Prostate gland (tissue), 2 donors: ENCODE measurements around the gene MITF.

Experiments
- POLR2A ChIP-seq: fragments of 450-650 bp; IDR thresholded peaks from one replicate; pipeline ENCODE4 v1.6.1; 2016; ENCODE audit warnings: antibody characterized with exemption, mild to moderate bottlenecking
- TF ChIP-seq, protein P1 (sequence below), 4 experiments: fragments of 200-600 bp in 2 of 4; fragments of 450-650 bp in 2 of 4; sonication (generic) in 2 of 4; IDR thresholded peaks; 1 replicate in 3 of 4; 2 replicates in 1 of 4; pipeline ENCODE4 v1.5.1; 2016 to 2019; ENCODE audit warnings: antibody characterized with exemption in 4 of 4, mild to moderate bottlenecking in 2 of 4, moderate library complexity in 2 of 4

DNA sequence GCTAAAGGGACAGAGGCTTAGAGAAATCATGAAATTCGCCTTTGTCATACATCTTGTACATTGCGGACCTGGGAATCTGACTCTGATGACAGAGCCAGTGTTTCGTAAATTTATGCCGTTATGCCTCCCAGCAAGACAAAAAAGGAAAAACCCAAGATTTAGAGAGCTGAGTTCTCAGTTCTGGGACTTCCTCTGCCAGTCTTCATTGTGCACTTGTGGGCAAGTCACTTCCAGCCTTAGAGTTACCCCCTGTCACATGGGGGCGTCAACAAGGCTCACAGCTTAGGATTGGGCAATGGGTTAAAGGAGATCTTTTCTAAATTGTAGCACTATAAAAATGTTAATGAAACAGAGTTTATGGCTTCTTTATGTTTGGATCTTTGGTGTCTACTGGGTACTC lies 41.9 kb upstream of the MITF start:
- TF ChIP-seq, protein P1, sequence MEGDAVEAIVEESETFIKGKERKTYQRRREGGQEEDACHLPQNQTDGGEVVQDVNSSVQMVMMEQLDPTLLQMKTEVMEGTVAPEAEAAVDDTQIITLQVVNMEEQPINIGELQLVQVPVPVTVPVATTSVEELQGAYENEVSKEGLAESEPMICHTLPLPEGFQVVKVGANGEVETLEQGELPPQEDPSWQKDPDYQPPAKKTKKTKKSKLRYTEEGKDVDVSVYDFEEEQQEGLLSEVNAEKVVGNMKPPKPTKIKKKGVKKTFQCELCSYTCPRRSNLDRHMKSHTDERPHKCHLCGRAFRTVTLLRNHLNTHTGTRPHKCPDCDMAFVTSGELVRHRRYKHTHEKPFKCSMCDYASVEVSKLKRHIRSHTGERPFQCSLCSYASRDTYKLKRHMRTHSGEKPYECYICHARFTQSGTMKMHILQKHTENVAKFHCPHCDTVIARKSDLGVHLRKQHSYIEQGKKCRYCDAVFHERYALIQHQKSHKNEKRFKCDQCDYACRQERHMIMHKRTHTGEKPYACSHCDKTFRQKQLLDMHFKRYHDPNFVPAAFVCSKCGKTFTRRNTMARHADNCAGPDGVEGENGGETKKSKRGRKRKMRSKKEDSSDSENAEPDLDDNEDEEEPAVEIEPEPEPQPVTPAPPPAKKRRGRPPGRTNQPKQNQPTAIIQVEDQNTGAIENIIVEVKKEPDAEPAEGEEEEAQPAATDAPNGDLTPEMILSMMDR (IDR thresholded peaks at IDR 0.05) = no peak
- TF ChIP-seq POLR2A = no peak
